Measurements from ENCODE around the gene BAHCC1.

DNA sequence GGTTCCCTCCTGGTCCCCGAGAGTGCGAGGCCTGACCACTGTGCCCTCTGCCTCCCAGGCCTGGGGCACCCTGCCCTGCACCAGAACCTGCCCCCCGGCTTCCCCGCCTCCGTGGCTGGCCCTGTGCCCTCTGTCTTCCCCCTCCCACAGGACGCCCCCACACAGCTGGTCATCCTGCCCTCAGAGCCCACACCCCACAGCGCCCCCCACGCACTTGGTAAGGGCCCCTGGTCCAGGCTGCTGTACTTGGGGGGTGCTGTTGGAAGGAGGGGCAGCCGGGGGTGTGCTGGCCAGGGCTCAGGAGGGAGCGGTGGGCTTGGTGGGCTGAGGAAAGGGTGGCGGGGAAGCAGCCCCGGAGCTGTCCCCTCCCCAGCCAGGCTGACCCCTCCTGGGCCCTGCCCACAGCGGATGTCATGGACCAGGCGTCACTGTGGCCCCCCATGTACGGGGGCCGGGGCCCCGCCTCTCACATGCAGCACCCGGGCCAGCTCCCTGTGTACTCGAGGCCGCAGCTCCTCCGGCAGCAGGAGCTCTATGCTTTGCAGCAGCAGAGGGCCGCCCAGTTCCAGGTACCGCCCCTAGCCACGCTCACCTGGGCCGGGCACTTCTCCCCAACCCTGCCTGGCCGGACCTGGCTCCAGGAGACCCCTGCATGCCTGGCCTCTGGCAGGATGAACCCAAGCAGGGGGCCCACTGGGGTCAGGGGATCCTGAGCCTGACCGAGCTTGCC lies 49.5 kb downstream of the BAHCC1 start:
- TF ChIP-seq ZNF24 (tag by site-specific recombination; IDR thresholded peaks at IDR 0.05) (no peak), ZNF416 (tag by site-specific recombination; IDR thresholded peaks at IDR 0.05) (no peak), ZNF366 (tag by site-specific recombination; conservative IDR thresholded peaks at IDR 0.05) (no peak), FEZF1 (tag by site-specific recombination; IDR thresholded peaks at IDR 0.05) (no peak)
- TF ChIP-seq, protein P1, sequence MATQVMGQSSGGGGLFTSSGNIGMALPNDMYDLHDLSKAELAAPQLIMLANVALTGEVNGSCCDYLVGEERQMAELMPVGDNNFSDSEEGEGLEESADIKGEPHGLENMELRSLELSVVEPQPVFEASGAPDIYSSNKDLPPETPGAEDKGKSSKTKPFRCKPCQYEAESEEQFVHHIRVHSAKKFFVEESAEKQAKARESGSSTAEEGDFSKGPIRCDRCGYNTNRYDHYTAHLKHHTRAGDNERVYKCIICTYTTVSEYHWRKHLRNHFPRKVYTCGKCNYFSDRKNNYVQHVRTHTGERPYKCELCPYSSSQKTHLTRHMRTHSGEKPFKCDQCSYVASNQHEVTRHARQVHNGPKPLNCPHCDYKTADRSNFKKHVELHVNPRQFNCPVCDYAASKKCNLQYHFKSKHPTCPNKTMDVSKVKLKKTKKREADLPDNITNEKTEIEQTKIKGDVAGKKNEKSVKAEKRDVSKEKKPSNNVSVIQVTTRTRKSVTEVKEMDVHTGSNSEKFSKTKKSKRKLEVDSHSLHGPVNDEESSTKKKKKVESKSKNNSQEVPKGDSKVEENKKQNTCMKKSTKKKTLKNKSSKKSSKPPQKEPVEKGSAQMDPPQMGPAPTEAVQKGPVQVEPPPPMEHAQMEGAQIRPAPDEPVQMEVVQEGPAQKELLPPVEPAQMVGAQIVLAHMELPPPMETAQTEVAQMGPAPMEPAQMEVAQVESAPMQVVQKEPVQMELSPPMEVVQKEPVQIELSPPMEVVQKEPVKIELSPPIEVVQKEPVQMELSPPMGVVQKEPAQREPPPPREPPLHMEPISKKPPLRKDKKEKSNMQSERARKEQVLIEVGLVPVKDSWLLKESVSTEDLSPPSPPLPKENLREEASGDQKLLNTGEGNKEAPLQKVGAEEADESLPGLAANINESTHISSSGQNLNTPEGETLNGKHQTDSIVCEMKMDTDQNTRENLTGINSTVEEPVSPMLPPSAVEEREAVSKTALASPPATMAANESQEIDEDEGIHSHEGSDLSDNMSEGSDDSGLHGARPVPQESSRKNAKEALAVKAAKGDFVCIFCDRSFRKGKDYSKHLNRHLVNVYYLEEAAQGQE (tag by site-specific recombination; IDR thresholded peaks at IDR 0.05) = peak; percentile 59

All from HEK293 (cell line).